Epidermal melanocyte (primary cell): ENCODE data around the gene MAGI3.
"Not testable (repeated sequence)": the region's sequence is repeated elsewhere in the genome, so short reads cannot be mapped to it uniquely, and the experiment has no call there.

Experiments
- DNase-seq: peaks from one replicate; pipeline ENCODE4 v3.0.0; 2011; ENCODE audit warnings: low spot score; ENCODE audit not compliant: insufficient read length

Gene MAGI3

DNA sequence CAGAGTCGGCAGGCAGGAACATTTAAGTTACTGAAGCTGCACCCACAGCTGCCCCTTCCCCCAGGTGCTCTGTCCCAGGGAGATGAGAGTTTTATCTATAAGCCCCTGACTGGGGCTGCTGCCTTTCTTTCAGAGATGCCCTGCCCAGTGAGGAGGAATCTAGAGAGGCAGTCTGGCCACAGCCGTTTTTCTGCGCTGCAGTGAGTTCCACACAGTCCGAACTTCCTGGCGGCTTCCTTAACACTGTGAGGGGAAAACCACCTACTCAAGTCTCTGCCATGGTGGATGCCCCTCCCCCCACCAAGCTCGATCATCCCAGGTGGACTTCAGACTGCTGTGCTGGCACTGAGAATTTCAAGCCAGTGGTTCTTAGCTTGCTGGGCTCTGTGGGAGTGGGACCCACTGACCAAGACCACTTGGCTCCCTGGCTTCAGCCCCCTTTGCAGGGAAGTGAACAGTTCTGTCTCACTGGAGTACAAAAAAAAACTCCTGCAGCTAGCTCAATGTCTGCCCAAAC is 185.5 kb downstream of the MAGI3 start:
- not testable (repeated sequence) for DNase-seq

- no peak for DNase-seq
Measured at GRCh38 chr1:113576271-113576670, 186.0 kb downstream of the MAGI3 start.

- no peak for DNase-seq
Measured at GRCh38 chr1:113579256-113580018, 189.1 kb downstream of the MAGI3 start.

DNA sequence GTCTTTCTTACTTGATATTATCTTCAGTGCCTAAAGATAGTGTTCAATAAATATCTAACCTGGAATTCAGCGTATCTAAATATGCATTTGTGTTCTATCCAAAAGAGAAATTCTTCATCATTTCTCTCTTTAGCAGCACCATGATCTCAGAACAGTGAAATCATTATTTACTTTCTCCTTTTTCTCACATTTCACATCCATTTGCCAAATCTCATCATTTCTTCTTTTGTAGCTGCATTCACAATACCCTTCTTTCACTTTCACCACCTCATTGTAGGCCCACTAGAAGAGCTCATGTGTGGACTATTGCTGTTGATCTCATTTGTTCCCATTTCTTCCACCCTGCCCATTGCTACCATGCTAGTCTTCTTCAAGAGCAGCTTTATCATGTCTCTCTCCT is 191.0 kb downstream of the MAGI3 start:
- no peak for DNase-seq

DNA sequence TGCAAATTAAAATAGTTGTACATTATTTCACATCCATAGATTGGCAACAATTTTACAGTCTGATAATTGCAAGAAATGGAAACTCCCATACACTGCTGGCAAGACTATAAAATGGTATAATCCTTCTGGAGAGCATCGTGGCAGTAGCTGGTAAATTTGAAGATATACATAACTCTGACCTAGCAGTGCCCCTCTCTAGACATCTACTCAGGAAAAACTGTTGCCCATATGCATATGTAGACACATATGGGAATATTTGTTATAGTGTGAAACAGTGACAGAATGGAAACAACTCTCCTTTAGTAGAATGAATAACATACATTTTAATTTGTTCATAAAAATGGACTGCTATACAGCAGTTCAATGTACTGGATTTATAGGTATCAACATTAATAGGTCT is 191.8 kb downstream of the MAGI3 start:
- no peak for DNase-seq

DNA sequence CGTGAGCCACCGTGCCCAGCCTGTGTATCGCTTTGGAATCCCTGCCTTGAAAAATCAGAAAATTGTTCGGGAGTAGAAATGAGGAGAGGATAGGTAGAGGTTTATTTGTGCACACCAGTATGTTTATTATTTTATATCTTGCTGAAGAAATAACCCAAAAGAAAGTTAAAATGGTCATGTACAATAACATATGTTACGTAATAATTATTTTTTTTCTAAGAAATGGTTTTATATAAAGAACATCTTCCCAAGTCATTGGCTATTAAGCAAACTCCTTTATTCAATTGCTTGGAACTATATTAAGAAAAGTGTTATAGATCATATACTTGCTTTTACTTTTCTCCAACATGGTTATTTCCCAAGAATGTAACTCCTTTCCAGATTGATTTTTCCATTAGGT is 197.2 kb downstream of the MAGI3 start:
- no peak for DNase-seq

DNA sequence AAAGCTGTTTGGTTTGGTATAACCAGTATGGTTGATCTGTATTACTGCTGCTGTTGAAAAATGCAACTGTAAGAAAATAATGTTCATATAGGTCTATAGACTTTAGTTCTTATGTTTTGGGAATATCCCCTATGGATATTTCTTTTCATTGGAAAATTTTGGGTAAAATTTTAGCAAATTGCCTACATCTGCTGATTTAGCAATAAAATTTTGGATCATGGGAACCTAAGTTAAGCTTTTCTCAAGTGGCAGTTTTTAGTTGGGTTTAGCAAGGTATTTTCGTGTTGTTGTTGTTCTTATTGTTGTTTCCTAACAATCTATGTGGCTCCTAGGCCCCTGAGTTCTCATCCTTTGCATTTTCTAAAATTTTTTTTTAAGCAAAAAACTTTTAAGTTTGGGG is 201.9 kb downstream of the MAGI3 start:
- no peak for DNase-seq

- DNase-seq = no peak
Measured at GRCh38 chr1:113593550-113594297, 203.4 kb downstream of the MAGI3 start.

GRCh38 chr1:113604466-113604865 is 214.2 kb downstream of the MAGI3 start:
- DNase-seq = not testable (repeated sequence)

- no peak for DNase-seq
Measured at GRCh38 chr1:113605146-113605545, 214.8 kb downstream of the MAGI3 start.

- no peak for DNase-seq
Measured at GRCh38 chr1:113608399-113608798, 218.1 kb downstream of the MAGI3 start.

GRCh38 chr1:113610372-113610771 is 220.1 kb downstream of the MAGI3 start:
- no peak for DNase-seq

- DNase-seq = no peak
Measured at GRCh38 chr1:113615425-113615824, 225.1 kb downstream of the MAGI3 start.

DNA sequence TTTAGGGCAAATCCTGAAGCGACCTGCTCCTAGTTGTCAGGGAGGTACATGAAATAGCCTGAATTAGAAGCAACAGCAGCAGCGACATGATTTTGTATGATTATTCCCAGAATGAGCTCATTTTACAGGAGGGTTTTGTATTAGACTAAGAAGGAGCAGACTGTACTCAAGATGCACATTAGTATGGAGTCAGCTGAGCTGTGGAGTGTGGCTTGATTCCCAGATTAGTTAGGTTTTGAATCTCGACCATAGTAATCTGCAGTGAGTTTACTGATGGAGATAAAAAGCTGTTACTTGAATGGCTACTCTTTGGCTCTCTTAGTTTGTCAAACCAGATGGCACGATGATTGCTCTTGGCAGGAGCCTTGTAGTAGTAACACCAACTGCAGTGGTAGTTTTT is 225.8 kb downstream of the MAGI3 start:
- DNase-seq = no peak

GRCh38 chr1:113617438-113618141 is 227.3 kb downstream of the MAGI3 start:
- no peak for DNase-seq

DNA sequence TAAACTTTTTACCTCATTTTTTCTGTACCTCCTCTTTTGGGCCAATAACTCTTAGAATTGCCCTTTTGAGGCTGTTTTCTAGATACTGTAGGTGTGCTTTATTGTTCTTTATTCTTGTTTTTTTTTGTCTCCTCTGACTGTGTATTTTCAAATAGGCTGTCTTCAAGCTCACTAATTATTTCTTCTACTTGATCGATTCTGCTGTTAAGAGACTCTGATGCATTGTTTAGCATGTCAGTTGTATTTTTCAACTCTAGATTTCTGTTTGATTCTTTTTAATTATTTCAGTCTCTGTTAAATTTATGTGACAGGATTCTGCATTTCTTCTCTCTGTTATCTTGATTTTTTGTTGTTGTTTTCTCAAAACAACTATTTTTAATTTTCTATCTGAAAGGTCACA is 238.7 kb downstream of the MAGI3 start:
- DNase-seq = no peak

GRCh38 chr1:113630340-113631327 is 240.3 kb downstream of the MAGI3 start:
- no peak for DNase-seq

- DNase-seq = no peak
Measured at GRCh38 chr1:113641396-113641795, 251.1 kb downstream of the MAGI3 start.

GRCh38 chr1:113647164-113647563 is 256.8 kb downstream of the MAGI3 start:
- no peak for DNase-seq

DNA sequence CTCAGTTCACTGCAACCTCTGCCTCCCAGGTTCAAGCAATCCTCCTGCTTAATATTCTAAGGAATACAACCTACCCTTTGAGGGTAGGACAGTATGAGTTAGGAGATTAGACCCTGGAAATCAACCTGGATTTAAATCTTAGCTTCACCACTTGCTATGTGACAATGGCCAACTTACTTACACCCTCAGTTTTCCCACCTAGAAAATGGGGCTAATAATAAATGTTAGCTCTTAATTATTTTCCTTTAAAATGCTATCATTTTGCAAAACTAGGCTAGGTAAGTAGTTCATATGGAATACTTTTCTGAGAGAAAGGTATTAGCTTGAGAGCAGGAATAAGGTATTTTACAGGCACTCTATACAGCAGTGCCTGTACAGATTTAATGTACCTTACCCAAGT is 258.2 kb downstream of the MAGI3 start:
- DNase-seq = no peak

DNA sequence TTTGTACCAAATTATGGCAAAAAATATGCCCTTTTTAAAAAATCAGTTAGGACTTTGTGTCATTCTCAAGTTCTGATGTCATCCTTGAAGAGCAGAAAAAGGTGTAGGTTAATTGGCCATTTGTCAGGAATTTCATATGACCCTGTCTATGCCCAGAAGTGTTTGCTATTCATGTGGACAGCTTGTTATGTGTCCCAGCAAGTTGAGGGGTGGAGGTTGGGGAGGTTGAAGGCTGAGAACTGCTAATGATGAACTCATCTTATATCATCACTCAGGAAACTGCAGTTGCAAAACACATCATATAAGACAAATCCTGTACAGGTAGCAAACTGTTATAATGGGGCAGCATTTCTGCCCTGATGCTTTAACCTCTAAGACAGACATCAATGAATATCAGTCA is 262.5 kb downstream of the MAGI3 start:
- DNase-seq = no peak
